ENCODE results near the gene CNN2. TPM values are rescaled to one million over a fixed set of nuclear protein-coding genes. Genes with fewer than 3 reads are reported as not detected.
A peak's percentile ranks its signal among the peaks of the same experiment; 100 is the strongest.

CNN2 gene
- total RNA-seq, 1 donor from 2014 or later: 117 TPM

DNA sequence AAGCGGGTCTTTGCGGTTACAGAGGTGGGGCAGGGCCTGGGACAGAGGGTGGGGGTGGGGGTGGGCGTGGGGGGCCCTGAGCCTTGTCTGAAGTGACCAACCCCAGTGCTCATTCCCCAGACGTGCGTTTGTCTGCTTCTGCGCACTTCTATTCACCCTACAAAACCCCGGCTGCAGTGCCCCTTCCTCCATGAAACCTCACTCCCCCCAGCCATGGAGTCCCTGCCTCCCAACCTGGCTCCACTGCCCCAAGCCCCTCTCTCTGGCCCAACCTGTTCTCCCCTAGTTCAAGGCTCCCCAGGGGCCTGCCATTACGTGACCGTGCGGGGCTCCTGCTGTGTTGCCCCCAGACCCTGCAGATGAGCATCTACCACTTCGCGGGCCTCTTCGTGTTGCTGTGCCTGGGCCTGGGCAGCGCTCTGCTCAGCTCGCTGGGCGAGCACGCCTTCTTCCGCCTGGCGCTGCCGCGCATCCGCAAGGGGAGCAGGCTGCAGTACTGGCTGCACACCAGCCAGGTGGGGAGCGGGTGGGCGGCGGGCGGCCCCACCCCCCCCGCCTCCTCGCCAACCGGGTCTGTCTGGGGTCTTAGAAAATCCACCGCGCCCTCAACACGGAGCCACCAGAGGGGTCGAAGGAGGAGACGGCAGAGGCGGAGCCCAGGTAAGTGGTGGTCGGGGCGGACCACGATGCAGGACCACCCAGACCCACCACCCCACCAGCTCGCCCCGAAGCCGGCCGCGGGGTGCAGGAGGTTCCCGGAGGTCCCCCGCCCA lies 18.0 kb upstream of the CNN2 start:
- Mint-ChIP-seq H3K27ac (ENCODE audit: unreplicated experiment) (no peak overlapping the region), H3K4me3 (ENCODE audit: unreplicated experiment) (no peak overlapping the region), H3K36me3 (ENCODE audit: unreplicated experiment) (no peaks in the 10 kb centered on the region), H3K9me3 (ENCODE audit: unreplicated experiment) (peaks cover 4% of the 10 kb centered on the region), H3K27me3 (ENCODE audit: unreplicated experiment) (peaks cover 9% of the 10 kb centered on the region), H3K4me1 (ENCODE audit: low read depth, unreplicated experiment) (no peaks in the 10 kb centered on the region)
- peak; percentile 13 for DNase-seq
- TF ChIP-seq CTCF (IDR thresholded peaks at IDR 0.05; ENCODE audit: partially characterized antibody, unreplicated experiment): no peak

DNA sequence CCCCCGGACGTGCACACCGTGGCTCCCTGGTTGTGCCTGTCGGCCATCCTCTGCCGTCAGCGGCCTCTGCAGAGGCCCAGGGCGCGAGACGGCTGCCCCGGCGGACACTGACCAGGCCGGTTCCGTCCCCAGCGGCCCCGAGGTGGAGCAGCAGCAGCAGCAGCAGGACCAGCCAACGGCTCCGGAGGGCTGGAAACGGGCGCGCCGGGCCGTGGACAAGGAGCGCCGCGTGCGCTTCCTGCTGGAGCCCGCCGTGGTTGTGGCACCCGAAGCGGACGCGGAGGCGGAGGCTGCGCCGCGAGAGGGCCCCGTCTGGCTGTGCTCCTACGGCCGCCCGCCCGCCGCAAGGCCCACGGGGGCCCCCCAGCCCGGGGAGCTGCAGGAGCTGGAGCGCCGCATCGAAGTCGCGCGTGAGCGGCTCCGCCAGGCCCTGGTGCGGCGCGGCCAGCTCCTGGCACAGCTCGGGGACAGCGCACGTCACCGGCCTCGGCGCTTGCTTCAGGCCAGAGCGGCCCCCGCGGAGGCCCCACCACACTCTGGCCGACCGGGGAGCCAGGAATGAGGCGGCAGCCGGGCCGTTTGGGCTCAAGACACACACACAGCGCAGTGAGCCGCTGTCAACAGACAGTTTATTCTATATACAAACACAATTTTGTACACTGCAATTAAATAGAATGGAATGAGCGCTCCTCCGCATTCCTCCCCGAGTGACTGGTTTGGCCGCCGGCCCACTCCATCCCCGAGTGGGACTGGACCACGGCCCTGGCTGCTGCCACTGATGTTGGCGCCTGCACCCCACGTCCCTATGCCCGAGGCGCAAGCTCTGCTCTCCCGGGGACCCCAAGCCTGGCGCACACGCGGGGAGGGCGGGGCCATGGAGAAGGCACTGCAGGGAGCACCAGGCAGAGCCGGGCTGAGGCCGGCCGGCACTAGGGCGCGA lies 17.1 kb upstream of the CNN2 start:
- Mint-ChIP-seq H3K9me3 (ENCODE audit: unreplicated experiment) (peaks cover 3% of the 10 kb centered on the region), H3K4me1 (ENCODE audit: low read depth, unreplicated experiment) (no peaks in the 10 kb centered on the region), H3K36me3 (ENCODE audit: unreplicated experiment) (no peaks in the 10 kb centered on the region), H3K27me3 (ENCODE audit: unreplicated experiment) (peaks cover 5% of the 10 kb centered on the region), H3K4me3 (ENCODE audit: unreplicated experiment) (no peak overlapping the region), H3K27ac (ENCODE audit: unreplicated experiment) (no peak overlapping the region)
- DNase-seq: peak; percentile 21
- TF ChIP-seq CTCF (IDR thresholded peaks at IDR 0.05; ENCODE audit: partially characterized antibody, unreplicated experiment): no peak

DNA sequence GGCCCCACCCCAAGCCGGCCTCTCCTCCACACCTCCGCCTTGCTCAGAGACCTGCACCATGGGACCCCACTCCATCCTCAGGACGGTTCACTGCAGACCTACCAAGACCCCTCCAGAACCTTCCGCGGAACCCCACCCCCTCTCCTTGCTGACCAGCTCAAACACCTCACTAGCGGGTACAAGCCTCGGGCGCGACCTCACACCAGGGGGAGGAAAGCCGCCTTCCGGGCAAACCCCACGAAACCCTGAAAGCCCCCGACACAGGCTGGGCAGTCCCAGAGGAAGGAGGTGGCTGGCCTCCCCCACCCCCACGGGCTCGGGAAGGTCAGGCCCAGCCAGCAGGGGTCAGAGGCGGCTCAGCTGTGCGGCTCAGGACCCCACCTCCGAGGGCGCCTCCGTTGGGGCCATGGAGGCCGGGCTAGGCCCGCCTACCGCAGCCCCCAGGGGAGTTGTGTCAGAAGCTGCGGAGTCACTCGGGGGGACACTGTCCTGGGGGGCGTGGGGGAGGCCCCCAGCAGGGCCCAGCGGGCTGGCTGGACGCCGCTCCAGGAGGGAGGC lies 16.3 kb upstream of the CNN2 start:
- no peaks in the 10 kb centered on the region for H3K4me1 Mint-ChIP-seq (ENCODE audit: low read depth, unreplicated experiment)
- no peak for TF ChIP-seq CTCF (IDR thresholded peaks at IDR 0.05; ENCODE audit: partially characterized antibody, unreplicated experiment)
- H3K9me3 Mint-ChIP-seq (ENCODE audit: unreplicated experiment): peaks cover 3% of the 10 kb centered on the region
- H3K4me3 Mint-ChIP-seq (ENCODE audit: unreplicated experiment): no peak overlapping the region
- no peaks in the 10 kb centered on the region for H3K36me3 Mint-ChIP-seq (ENCODE audit: unreplicated experiment)
- H3K27ac Mint-ChIP-seq (ENCODE audit: unreplicated experiment): no peak overlapping the region
- peaks cover 4% of the 10 kb centered on the region for H3K27me3 Mint-ChIP-seq (ENCODE audit: unreplicated experiment)
- DNase-seq: peak; percentile 32

DNA sequence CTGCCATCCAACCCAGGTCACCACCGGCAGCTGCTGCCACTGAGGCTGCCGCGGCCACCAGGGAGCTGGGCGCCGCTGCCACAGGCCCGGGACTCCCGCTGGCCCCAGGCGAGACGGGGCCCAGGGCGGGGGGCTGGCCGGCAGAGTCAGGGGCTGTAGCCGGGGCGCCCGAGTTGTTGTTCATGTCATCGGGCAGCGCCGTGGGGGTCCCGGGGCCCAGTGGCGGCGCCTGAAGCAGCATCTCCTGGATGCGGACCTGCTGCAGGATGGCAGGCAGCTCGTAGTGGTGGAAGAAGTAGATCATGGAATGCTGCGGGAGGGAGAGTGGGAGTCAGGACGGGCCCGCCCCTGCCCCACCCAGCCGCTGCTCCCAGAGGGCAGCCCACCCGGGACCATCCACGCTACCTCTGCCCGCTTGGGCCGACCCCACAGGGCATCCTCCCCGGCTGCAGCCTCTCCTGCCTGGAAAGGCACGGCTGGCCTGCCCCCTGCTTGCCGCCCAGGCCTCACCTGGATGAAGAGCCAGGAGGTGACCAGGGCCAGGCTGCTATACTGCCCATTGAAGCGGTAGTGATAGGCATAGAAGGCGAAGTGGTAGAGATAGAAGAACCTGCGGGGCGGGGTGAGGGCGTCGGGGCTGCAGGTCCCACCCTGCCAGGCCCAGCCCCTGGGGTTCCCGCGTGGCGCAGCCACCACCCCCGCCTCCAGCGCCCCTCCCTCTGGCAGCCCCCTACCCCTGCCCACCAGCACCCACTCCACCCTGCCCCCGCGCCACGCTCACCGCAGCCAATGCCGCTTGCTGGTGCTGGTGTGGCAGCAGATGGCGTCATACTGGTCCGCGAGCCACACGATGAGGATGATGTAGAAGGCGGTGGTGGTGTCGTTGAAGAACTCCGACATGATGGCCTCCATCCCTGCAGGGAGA lies 15.6 kb upstream of the CNN2 start:
- H3K36me3 Mint-ChIP-seq (ENCODE audit: unreplicated experiment): no peaks in the 10 kb centered on the region
- H3K27ac Mint-ChIP-seq (ENCODE audit: unreplicated experiment): no peak overlapping the region
- TF ChIP-seq CTCF (IDR thresholded peaks at IDR 0.05; ENCODE audit: partially characterized antibody, unreplicated experiment): no peak
- H3K27me3 Mint-ChIP-seq (ENCODE audit: unreplicated experiment): peaks cover 3% of the 10 kb centered on the region
- H3K9me3 Mint-ChIP-seq (ENCODE audit: unreplicated experiment): peaks cover 1% of the 10 kb centered on the region
- H3K4me3 Mint-ChIP-seq (ENCODE audit: unreplicated experiment): no peak overlapping the region
- peaks cover under 1% of the 10 kb centered on the region for H3K4me1 Mint-ChIP-seq (ENCODE audit: low read depth, unreplicated experiment)
- DNase-seq: peak; percentile 18
